ENCODE measurements around the gene SAT1. TPM values are rescaled to one million over a fixed set of nuclear protein-coding genes. Genes with fewer than 3 reads are reported as not detected.

Gene SAT1
- total RNA-seq, 2 donors from 2014 or later = 483 to 493 TPM

DNA sequence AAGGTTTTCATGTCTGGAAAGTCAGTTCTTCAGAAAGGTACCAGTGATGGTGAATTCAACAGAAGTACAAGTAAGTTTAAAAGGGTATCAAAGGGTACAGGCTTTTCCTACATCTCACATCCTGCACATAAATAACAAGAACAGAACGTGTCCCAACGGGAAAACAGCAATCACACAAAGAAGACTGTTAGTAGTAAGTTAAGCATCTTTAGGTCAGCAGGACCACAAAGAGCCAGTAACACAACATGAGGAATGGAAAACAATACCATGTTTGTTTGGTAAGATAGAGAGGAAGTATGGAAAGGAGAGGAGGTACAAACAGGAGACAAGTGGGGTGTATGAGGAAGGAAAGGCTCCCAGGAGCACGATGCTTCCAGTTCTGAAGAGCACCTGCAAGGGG, 43.2 kb downstream of the SAT1 start:
- Histone ChIP-seq H3K27ac (no peak overlapping the region), H3K36me3 (replicated peaks in 1 of 2; ENCODE audit: insufficient read depth in 1 of 2, low read depth in 2 of 2) (no peaks in the 10 kb centered on the region), H3K4me1 (no peaks in the 10 kb centered on the region), H3K9me3 (no peaks in the 10 kb centered on the region), H3K27me3 (no peaks in the 10 kb centered on the region), H3K4me3 (no peak overlapping the region)
- ATAC-seq (no peak), DNase-seq (no peak)
- intact Hi-C loops (cut with DNase I) = no loop called here
- 70 to 90% methylated on average over 3 of the region's 3 CpGs for WGBS, 2 donors
- TF ChIP-seq, protein P1, sequence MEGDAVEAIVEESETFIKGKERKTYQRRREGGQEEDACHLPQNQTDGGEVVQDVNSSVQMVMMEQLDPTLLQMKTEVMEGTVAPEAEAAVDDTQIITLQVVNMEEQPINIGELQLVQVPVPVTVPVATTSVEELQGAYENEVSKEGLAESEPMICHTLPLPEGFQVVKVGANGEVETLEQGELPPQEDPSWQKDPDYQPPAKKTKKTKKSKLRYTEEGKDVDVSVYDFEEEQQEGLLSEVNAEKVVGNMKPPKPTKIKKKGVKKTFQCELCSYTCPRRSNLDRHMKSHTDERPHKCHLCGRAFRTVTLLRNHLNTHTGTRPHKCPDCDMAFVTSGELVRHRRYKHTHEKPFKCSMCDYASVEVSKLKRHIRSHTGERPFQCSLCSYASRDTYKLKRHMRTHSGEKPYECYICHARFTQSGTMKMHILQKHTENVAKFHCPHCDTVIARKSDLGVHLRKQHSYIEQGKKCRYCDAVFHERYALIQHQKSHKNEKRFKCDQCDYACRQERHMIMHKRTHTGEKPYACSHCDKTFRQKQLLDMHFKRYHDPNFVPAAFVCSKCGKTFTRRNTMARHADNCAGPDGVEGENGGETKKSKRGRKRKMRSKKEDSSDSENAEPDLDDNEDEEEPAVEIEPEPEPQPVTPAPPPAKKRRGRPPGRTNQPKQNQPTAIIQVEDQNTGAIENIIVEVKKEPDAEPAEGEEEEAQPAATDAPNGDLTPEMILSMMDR (IDR thresholded peaks at IDR 0.05) = no peak
- TF ChIP-seq POLR2A (IDR thresholded peaks at IDR 0.05) = no peak

DNA sequence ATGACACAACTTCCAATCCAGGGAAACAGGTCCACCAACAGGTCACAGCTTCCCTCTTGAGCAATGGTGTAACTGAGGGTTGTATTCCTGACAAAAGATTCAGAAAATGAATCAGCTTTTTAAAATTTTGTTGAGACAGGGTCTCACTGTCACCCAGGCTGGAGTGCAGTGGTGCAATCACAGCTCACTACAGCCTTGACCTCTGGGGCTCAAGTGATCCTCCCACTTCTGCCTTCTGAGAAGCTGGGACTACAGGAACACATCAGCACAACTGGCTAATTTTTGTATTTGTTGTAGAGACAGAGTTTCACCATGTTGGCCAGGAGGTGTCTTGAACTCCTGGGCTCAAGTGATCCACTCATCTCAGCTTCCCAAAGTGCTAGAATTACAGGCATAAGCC, 43.7 kb downstream of the SAT1 start:
- Histone ChIP-seq H3K9me3 (no peaks in the 10 kb centered on the region), H3K27ac (no peak overlapping the region), H3K4me1 (no peaks in the 10 kb centered on the region), H3K4me3 (no peak overlapping the region), H3K36me3 (replicated peaks in 1 of 2; ENCODE audit: insufficient read depth in 1 of 2, low read depth in 2 of 2) (no peaks in the 10 kb centered on the region), H3K27me3 (no peaks in the 10 kb centered on the region)
- DNase-seq (no peak), ATAC-seq (no peak)
- TF ChIP-seq POLR2A (IDR thresholded peaks at IDR 0.05) = no peak
- TF ChIP-seq, protein P1 (IDR thresholded peaks at IDR 0.05) = no peak
- intact Hi-C loops (cut with DNase I) = no loop called here

DNA sequence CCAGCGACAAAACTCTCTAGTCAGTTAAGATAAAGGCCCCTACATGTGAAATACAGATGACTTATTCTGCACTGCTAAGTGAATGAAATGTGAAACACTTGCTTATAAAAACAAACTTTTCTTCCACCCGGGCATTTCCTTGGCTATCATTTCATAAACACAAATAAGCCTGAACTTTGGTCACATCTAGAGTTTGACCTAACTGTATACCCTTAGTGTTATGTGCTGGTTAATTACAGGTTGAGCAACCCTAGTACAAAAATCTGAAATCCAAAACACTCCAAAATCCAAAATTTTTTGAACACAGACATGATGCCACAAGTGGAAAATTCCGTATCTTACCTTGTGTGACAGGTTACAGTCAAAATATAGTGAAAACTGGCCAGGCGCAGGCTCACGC, 45.9 kb downstream of the SAT1 start:
- DNase-seq (no peak), ATAC-seq (no peak)
- TF ChIP-seq, protein P1 (IDR thresholded peaks at IDR 0.05) = no peak
- TF ChIP-seq POLR2A (IDR thresholded peaks at IDR 0.05) = no peak
- Histone ChIP-seq H3K36me3 (replicated peaks in 1 of 2; ENCODE audit: insufficient read depth in 1 of 2, low read depth in 2 of 2) (no peaks in the 10 kb centered on the region), H3K9me3 (no peaks in the 10 kb centered on the region), H3K4me1 (no peaks in the 10 kb centered on the region), H3K27ac (no peak overlapping the region), H3K4me3 (no peak overlapping the region), H3K27me3 (no peaks in the 10 kb centered on the region)
- intact Hi-C loops (cut with DNase I) = no loop called here
- 86 to 93% methylated on average over 4 to 5 of the region's 5 CpGs for WGBS, 2 donors

DNA sequence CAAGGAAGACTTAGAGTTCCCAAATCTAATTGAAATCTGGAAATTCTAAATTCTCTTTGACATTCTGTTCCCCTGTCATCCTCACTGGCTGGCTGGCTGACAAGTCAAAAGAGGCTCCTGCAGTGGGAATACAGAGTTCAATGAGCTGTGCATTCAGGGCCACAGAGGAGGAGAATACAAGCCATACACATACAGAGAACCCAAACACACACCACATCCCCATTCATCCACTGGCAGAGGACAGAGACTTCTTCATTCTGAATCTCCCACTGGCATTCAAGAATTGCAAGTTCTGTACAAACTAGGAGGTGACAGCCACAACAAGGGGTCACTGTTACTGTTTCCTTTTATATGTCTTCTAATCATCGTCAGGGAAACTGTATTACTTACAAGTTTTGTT, 49.7 kb downstream of the SAT1 start:
- H3K36me3 ChIP-seq (replicated peaks in 1 of 2; ENCODE audit: insufficient read depth in 1 of 2, low read depth in 2 of 2) = no peaks in the 10 kb centered on the region
- H3K9me3 ChIP-seq = no peaks in the 10 kb centered on the region
- intact Hi-C loops (cut with DNase I) = no loop called here
- H3K4me1 ChIP-seq = no peaks in the 10 kb centered on the region
- WGBS, 2 donors = 64 to 100% methylated on average over 1 of the region's 1 CpG
- no peak overlapping the region for H3K4me3 ChIP-seq
- ATAC-seq (no peak), DNase-seq (no peak)
- no peaks in the 10 kb centered on the region for H3K27me3 ChIP-seq
- no peak for TF ChIP-seq POLR2A (IDR thresholded peaks at IDR 0.05)
- TF ChIP-seq, protein P1 (IDR thresholded peaks at IDR 0.05) = no peak
- H3K27ac ChIP-seq = no peak overlapping the region

Small RNAs within 50 kb of the gene (small RNA-seq; reads per million reads assigned to genes)
- gene RF00019 = not detected

Other genes with a start within 250 kb of the SAT1 start
- 100 to 1,000 TPM; 282 to 409 TPM for gene PRDX4, start 115.7 kb upstream of the SAT1 start, total RNA-seq
- gene ACOT9, start 39.9 kb upstream of the SAT1 start, total RNA-seq = 10 to 100 TPM in 1 of 2 donors, 1 to 10 TPM in 1; 6.3 to 17.9 TPM
- gene APOO, start 124.8 kb downstream of the SAT1 start, total RNA-seq = 1 to 10 TPM; 7.5 to 9.9 TPM
- under 1 TPM in 1 of 2 donors, not detected in 1; 0.26 TPM for gene CXorf58, start 124.8 kb downstream of the SAT1 start, total RNA-seq
- 1 to 10 TPM; 4.7 to 7.6 TPM for gene KLHL15, start 244.0 kb downstream of the SAT1 start, total RNA-seq

All from body of pancreas (tissue), 4 donors.